NOMO-1 treated with DMSO at 0.1 percent for 48 hours (cell line): Measurements from ENCODE around the gene E4F1.

Experiments used
- DNase-seq: peaks from one replicate; lab custom pipeline; 2025; ENCODE audit not compliant: unreplicated experiment; lab: John Stamatoyannopoulos, UW

E4F1 gene

GRCh38 chr16:2205967-2206313 lies 17.5 kb upstream of the E4F1 start:
- DNase-seq, result no peak

GRCh38 chr16:2206420-2206779 lies 17.0 kb upstream of the E4F1 start:
- DNase-seq, result no peak

DNA sequence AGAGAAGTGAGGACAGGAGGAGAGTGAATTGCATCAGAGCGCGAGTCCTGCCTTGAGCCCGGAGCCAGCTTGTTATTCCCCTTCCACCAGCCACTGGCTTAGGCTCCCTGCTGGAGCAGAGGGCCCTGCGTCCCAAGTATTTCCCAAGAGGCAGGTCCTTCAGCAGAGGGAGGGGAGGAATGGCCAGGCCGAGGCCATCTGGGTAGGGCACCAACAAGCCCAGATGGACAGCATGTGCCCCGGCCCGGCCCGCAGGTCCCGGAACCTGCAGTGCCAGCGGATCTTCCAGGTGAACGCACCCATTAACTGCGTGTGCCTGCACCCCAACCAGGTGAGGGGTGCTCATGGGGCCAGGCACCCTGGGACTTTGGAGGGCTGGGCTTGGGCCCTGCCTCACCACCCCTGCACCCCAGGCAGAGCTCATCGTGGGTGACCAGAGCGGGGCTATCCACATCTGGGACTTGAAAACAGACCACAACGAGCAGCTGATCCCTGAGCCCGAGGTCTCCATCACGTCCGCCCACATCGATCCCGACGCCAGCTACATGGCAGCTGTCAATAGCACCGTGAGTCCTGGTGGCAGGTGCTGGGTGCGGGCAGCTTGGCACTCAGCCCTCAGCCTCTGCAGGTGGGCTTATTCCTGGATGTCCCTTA lies 16.5 kb upstream of the E4F1 start:
- DNase-seq, result no peak

GRCh38 chr16:2207872-2208271 lies 15.5 kb upstream of the E4F1 start:
- no peak for DNase-seq

- no peak for DNase-seq
Observed at GRCh38 chr16:2208308-2208707, 15.1 kb upstream of the E4F1 start.

DNA sequence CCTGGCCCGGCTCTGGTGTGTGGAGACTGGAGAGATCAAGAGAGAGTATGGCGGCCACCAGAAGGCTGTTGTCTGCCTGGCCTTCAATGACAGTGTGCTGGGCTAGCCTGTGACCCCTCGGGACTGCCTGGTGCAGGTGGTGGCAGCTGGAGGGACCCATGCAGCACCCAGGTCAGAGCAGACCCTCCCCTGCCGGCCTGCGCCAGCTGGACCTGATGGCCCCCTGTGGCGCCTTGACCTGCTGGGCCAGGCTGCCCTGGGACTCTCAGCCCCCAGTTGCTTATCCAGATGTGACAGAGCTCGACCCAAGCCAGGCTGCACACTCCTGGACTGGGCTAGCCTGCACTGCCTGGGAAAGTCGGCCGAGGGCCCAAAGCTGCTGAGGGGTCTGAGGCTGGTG lies 14.6 kb upstream of the E4F1 start:
- DNase-seq, result no peak

DNA sequence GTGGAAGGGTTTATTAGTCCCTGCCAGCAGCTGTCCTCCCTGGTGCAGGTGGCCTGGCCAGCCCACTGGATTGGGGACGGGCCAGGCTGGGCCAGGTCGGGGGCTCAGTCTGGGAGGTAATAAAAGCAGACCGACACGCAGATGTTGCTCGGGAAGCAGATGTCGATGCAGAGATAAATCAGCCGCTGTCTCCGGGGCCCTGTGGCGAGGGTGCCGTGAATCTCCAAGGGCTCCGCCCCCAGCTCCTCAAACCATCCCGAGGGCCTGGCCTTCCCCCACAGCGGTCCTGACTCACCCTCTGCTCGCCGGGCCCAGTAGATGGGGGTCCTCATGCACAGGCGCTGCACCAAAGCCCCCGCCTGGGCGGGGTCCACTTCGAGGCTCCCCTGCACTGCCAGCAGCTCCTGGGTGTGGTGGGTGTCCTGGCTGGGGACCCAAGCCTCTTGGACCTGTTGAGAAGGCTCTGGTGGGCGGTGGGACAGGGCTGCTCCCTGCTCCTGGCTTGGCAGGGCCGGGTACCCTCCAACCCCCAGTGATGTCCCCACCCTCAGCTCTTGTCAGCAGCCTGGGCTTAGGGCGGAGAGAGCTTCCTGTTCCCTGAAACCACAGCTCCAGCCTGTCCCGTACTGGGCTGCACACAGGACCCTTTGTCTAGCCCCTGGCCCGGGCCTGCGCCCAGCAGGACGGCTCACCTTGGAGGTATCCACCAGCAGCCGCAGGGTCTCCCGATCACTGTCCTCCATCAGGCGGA lies 14.0 kb upstream of the E4F1 start:
- no peak for DNase-seq

DNA sequence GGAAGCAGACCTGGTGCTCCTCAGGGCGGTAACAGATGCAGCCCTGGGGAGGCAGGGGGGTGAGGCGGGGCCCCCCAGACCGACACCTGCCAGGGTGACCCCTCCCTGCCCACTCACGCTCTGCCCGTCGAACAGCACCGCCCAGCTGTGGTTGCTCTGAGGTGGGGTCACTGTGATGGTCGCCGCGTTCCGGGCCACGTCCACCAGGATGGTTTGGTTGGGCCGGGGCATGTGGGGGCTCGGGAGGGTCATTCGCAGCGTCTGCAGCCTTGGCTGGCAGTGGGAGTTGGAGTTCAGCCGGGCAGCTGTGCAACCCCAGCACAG lies 13.4 kb upstream of the E4F1 start:
- DNase-seq, result no peak

DNA sequence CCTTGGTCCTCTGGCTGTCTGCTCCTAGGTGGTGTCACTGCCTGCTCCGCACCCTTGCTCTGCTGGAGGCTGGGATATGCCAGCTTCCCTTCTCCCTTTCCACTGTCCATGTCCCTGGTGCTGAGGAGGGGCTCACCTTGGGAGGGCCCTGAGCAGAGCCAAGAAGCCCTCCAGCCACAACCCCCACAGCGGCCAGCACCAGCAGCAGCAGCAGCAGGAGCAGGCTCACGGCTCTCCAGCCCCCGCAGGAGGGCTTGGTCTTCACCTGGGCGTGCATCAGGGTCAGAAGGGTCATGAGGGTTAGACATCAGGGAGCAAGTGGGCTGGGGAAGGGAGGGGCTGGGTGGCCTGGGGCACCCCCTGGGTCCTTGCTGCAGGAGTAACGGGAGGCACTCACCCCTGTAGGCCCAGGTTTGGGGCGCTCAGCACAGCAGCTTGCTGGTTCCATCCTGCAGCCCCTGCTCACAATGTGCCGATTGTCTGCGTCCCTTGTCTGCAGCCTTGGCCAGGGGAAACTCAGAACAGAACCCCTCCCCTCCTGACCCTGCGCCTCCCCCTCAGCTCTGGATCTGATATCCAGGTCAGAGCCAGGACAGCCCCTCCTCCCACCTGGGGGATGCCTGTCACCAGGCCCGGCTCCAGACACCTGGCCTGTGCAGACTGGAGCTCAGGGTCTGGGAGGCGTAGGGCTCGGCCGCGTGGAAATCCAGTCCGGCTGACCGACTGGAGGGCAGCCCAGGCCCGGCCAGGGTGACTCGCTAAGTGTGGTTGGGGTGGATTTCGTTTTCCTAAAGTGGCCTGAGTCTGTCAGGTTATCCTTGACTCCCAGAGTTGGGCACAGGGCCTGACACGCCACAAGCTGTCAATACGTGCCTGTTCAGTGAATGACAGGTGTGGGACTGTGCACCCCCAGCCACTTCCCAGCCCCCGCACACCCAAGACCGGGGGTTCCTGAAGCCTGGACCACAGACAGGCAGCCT lies 12.7 kb upstream of the E4F1 start, which contains the start of gene BRICD5:
TSS of gene BRICD5 (minus strand) at position 478 of the 980 bp plus-strand sequence. CDS start at position 448, 30 bp downstream.
- no peak for DNase-seq

GRCh38 chr16:2211923-2212347 lies 11.5 kb upstream of the E4F1 start:
- DNase-seq, result no peak

GRCh38 chr16:2212362-2213324 lies 10.7 kb upstream of the E4F1 start:
- peak; percentile 46 for DNase-seq

- no peak for DNase-seq
Observed at GRCh38 chr16:2213817-2214718, 9.3 kb upstream of the E4F1 start.

DNA sequence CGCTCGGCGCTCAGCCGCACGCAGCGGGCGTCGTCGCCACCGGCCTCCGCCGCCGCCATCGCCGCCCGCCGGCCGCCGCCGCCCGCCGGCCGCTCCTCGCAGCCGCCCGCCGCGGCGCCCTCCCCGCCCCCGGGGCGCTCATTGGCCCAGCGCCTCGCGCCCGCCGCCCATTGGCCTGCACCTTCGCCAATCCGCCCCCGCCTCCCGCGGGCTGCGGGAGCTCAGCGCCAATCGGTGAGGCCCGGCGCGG lies 8.7 kb upstream of the E4F1 start, which contains the start of gene PGP:
TSS of gene PGP (minus strand) at position 122 of the 250 bp plus-strand sequence. CDS start at position 59, 63 bp downstream.
- no peak for DNase-seq

DNA sequence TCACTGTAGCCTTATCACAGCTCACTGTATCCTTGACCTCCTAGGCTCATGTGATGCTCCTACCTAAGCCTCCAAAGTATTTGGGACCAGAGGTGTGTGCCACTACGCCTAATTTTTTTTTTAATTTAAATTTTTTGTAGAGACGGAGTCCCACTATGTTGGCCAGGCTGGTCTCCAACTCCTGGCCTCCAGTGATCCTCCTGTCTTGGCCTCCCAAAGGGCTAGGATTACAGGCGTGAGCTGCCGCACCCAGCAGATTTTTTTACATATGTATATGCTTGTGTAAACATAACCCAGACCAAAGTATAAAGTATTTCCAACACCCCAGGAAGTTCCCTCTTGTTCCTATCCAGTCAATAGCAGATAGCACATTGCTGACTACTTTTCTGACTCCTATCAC lies 7.1 kb upstream of the E4F1 start:
- DNase-seq, result no peak

DNA sequence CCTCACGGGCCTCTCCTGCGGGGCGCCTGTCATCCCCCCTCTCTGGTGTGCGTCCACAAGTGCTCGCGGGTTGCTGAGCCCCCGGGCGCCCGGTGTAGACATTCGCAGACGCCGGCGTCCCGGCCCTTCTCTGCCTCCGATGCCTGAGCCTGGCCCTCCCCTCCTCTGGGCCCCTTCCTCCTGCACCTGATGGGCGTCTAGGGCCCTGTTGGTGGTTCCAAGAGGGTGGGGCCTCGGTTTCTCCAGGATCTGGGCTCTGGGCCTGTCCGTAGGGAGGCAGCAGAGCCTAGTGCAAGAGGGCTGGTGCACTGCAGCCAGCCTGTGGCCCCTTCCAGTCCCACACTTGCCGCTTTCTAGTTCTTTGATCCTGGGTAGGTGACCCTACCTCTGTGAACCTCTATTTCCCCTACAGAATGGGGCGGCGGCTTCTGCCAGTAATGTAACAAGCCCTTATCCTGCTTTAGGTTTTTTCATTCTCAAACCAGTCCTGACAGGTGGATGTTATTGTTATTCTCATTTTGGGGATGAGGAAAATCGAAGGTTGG lies 623 bp downstream of the E4F1 start:
- DNase-seq, result peak; percentile 42

GRCh38 chr16:2226245-2226793 lies 2.9 kb downstream of the E4F1 start:
- no peak for DNase-seq

- DNase-seq, result no peak
Observed at GRCh38 chr16:2226918-2227317, 3.5 kb downstream of the E4F1 start.

DNA sequence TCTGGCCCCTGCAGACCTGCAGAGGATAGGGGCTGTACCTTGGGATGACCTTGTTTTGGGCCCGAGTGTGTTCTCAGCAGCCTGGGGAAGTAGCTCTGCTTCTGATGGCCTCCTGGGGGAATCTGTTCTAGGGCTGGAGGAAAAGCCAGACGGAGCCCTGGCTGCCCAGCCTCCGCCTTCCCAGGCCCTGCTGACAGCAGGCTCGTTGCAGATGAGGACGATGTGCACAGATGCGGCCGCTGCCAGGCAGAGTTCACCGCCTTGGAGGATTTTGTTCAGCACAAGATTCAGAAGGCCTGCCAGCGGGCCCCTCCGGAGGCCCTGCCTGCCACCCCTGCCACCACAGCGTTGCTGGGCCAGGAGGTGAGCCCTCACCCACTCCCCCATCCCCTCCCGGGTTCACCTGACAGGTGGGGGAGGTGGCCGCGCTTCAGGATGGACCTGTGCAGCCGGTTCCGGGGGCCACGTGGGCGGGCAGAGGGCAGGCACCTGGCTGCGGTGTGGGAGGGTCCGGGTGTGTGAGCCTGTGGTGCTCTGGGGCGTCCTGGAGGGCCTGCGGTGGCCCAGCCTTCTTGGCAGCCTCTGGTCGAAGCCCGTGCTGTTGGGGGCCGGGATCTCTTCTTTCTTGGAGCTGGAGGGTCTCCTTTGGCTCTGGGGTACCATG lies 4.9 kb downstream of the E4F1 start:
- DNase-seq, result no peak

DNA sequence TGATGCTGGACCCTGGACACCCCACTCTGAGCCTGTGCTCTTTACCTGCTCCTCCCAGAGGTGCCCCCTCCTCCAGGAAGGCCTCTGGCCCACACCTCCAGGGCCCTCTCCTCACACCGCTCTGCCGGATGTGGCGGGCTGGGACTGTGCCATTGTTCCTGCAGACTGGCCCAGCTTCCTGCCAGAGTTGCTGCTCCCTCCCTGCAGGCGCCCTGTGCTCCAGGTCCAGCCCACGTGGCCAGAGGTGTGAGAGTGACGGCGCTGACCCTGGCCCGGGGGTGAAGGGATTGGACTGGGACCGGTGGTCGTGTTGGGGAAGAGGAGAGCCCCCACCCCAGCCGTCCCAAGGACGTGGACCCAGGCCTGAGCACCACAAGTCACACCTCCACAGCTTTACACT lies 5.7 kb downstream of the E4F1 start:
- no peak for DNase-seq
